Measurements from ENCODE around the gene ARHGEF17. TPM values are rescaled to one million over a fixed set of nuclear protein-coding genes. Genes with fewer than 3 reads are reported as not detected.

ARHGEF17 gene
- total and polyA plus RNA-seq, 4 donors = 2.6 to 12.6 (median 5.7) TPM

DNA sequence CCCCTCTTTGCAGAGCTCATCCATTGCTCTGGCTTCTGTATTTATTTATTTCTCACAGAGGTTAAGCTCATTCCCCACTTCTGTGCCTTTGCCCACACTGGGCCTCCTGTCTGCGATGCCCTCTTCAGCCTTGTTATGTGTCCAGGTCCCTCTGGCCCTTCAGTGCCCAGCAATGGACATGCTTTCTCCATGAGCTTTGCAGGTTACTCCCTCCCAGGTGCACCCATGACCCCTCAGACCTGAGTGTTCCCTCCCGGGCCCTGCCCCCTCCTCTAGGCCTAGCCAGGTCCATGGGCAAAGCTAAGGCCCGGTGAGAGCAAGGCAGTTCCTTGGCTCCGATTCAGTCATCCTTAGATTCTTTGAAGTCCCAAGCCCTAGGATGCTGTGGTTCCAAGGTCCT is 17.5 kb upstream of the ARHGEF17 start:
- no peak for DNase-seq (ENCODE audit: low spot score)
- 97% methylated on average over 4 of the region's 4 CpGs for WGBS
- H3K36me3 ChIP-seq (ENCODE audit: control insufficient read depth in 4 of 4, insufficient read depth in 3 of 4, low read depth in 1 of 4, low read length in 3 of 4) = no peaks in the 10 kb centered on the region
- H3K9ac ChIP-seq (ENCODE audit: low read depth in 1 of 2, low read length in 2 of 2) = no peak overlapping the region
- no peaks in the 10 kb centered on the region for H3K27me3 ChIP-seq (ENCODE audit: control insufficient read depth in 4 of 4, insufficient read depth in 4 of 4, low read length in 3 of 4)
- H3K4me1 ChIP-seq (ENCODE audit: control insufficient read depth in 4 of 4, insufficient read depth in 4 of 4, low read length in 3 of 4) = peaks cover 0 to 8% (median 5%) of the 10 kb centered on the region in 4 donors
- no peak overlapping the region for H3K27ac ChIP-seq (ENCODE audit: low read depth in 1 of 2, low read length in 2 of 2)
- no peaks in the 10 kb centered on the region for H3K9me3 ChIP-seq (ENCODE audit: control insufficient read depth in 4 of 4, low read length in 3 of 4)
- TF ChIP-seq HNF4G (IDR thresholded peaks at IDR 0.05) = no peak
- TF ChIP-seq RAD21 (IDR thresholded peaks at IDR 0.05) = no peak
- no peak for TF ChIP-seq FOXA2 (IDR thresholded peaks at IDR 0.05)
- no peak for TF ChIP-seq ZBTB33 (IDR thresholded peaks at IDR 0.05)
- TF ChIP-seq FOXA1 (IDR thresholded peaks at IDR 0.05) = no peak
- TF ChIP-seq MAX (IDR thresholded peaks at IDR 0.05) = no peak
- no peak for TF ChIP-seq GABPA (IDR thresholded peaks at IDR 0.05 in 1 of 2, conservative IDR thresholded peaks at IDR 0.05 in 1 of 2)
- no peak for TF ChIP-seq EGR1 (IDR thresholded peaks at IDR 0.05; ENCODE audit: low read depth in 2 of 2)
- TF ChIP-seq JUND (IDR thresholded peaks at IDR 0.05) = no peak
- TF ChIP-seq, protein P1, sequence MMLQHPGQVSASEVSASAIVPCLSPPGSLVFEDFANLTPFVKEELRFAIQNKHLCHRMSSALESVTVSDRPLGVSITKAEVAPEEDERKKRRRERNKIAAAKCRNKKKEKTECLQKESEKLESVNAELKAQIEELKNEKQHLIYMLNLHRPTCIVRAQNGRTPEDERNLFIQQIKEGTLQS (IDR thresholded peaks at IDR 0.05) = no peak
- no peak for TF ChIP-seq TAF1 (conservative IDR thresholded peaks at IDR 0.05)
- TF ChIP-seq HNF4A (conservative IDR thresholded peaks at IDR 0.05) = no peak
- TF ChIP-seq, protein P2, sequence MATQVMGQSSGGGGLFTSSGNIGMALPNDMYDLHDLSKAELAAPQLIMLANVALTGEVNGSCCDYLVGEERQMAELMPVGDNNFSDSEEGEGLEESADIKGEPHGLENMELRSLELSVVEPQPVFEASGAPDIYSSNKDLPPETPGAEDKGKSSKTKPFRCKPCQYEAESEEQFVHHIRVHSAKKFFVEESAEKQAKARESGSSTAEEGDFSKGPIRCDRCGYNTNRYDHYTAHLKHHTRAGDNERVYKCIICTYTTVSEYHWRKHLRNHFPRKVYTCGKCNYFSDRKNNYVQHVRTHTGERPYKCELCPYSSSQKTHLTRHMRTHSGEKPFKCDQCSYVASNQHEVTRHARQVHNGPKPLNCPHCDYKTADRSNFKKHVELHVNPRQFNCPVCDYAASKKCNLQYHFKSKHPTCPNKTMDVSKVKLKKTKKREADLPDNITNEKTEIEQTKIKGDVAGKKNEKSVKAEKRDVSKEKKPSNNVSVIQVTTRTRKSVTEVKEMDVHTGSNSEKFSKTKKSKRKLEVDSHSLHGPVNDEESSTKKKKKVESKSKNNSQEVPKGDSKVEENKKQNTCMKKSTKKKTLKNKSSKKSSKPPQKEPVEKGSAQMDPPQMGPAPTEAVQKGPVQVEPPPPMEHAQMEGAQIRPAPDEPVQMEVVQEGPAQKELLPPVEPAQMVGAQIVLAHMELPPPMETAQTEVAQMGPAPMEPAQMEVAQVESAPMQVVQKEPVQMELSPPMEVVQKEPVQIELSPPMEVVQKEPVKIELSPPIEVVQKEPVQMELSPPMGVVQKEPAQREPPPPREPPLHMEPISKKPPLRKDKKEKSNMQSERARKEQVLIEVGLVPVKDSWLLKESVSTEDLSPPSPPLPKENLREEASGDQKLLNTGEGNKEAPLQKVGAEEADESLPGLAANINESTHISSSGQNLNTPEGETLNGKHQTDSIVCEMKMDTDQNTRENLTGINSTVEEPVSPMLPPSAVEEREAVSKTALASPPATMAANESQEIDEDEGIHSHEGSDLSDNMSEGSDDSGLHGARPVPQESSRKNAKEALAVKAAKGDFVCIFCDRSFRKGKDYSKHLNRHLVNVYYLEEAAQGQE (IDR thresholded peaks at IDR 0.05) = no peak
- H3K4me3 ChIP-seq (ENCODE audit: low read depth in 1 of 3, low read length in 3 of 3) = no peak overlapping the region

GRCh38 chr11:73291196-73291595 is 16.9 kb upstream of the ARHGEF17 start:
- TF ChIP-seq, protein P2 (IDR thresholded peaks at IDR 0.05) = no peak
- TF ChIP-seq MAX (IDR thresholded peaks at IDR 0.05) = no peak
- Histone ChIP-seq H3K27me3 (ENCODE audit: control insufficient read depth in 4 of 4, insufficient read depth in 4 of 4, low read length in 3 of 4) (no peaks in the 10 kb centered on the region), H3K36me3 (ENCODE audit: control insufficient read depth in 4 of 4, insufficient read depth in 3 of 4, low read depth in 1 of 4, low read length in 3 of 4) (no peaks in the 10 kb centered on the region), H3K27ac (ENCODE audit: low read depth in 1 of 2, low read length in 2 of 2) (no peak overlapping the region), H3K4me1 (ENCODE audit: control insufficient read depth in 4 of 4, insufficient read depth in 4 of 4, low read length in 3 of 4) (peaks cover 0 to 8% (median 5%) of the 10 kb centered on the region in 4 donors), H3K9me3 (ENCODE audit: control insufficient read depth in 4 of 4, low read length in 3 of 4) (no peaks in the 10 kb centered on the region), H3K9ac (ENCODE audit: low read depth in 1 of 2, low read length in 2 of 2) (no peak overlapping the region), H3K4me3 (ENCODE audit: low read depth in 1 of 3, low read length in 3 of 3) (no peak overlapping the region)
- 74% methylated on average over 3 of the region's 3 CpGs for whole genome bisulfite sequencing
- DNase-seq (ENCODE audit: low spot score) = no peak

Measured in liver (tissue), 9 donors.